GM20000 (cell line): ENCODE results near the gene GALK2.
"Not testable (repeated sequence)": the region's sequence is repeated elsewhere in the genome, so short reads cannot be mapped to it uniquely, and the experiment has no call there.

Experiments used
- DNase-seq: peaks from one replicate; pipeline ENCODE4 v3.0.0; 2012; ENCODE audit warnings: low spot score
- CTCF ChIP-seq: IDR thresholded peaks from 2 replicates; pipeline ENCODE4 v1.5.1; 2012; ENCODE audit warnings: mild to moderate bottlenecking, control low read depth; ENCODE audit errors: extremely low read depth, missing control alignments

Gene GALK2

GRCh38 chr15:49168016-49168415 lies 2.0 kb upstream of the GALK2 start:
- no peak for DNase-seq
- no peak for TF ChIP-seq CTCF

- TF ChIP-seq CTCF, result no peak
- DNase-seq, result no peak
Measured at GRCh38 chr15:49171790-49172189, 1.7 kb downstream of the GALK2 start.

- no peak for TF ChIP-seq CTCF
- DNase-seq, result no peak
Measured at GRCh38 chr15:49174902-49175301, 4.9 kb downstream of the GALK2 start.

GRCh38 chr15:49175582-49176397 lies 5.7 kb downstream of the GALK2 start:
- DNase-seq, result not testable (repeated sequence)

- no peak for TF ChIP-seq CTCF
- DNase-seq, result no peak
Measured at GRCh38 chr15:49178497-49178896, 8.4 kb downstream of the GALK2 start.

GRCh38 chr15:49179433-49180190 lies 9.6 kb downstream of the GALK2 start:
- DNase-seq, result no peak
- no peak for TF ChIP-seq CTCF

GRCh38 chr15:49182128-49182527 lies 12.1 kb downstream of the GALK2 start:
- no peak for DNase-seq
- TF ChIP-seq CTCF, result no peak

GRCh38 chr15:49183741-49184140 lies 13.7 kb downstream of the GALK2 start:
- DNase-seq, result not testable (repeated sequence)
